Measurements from ENCODE around the gene DNER.

DNA sequence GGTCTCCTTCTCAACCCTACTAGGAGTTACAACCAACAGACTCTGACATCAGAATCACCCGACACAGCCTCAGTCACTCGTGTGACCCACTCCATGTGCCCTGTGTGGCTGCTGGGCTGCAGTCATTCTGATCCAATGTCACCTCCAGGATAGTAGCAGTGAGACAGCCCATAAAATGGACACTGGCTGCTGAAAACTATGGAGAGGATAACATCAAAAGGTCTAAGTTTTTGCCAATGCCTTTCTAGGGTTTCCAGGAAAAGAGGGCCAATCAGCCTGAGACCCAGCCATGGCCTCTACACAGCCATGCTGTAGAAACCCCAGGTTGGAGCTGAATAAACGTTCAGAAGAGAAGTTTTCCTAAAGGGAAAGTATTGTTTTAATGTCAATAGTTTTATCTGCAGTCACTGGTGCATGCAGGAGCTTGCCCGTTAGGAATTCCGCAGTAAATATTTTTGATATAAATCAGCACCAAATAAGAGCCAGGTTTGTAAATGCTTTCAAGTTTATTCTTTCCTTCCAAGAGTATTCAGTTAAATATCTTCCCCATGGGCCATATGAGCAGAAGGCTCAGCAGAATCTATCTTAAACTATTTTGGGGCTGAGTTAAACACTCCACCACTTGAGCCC lies 351.1 kb downstream of the DNER start:
- TF ChIP-seq, protein P1, sequence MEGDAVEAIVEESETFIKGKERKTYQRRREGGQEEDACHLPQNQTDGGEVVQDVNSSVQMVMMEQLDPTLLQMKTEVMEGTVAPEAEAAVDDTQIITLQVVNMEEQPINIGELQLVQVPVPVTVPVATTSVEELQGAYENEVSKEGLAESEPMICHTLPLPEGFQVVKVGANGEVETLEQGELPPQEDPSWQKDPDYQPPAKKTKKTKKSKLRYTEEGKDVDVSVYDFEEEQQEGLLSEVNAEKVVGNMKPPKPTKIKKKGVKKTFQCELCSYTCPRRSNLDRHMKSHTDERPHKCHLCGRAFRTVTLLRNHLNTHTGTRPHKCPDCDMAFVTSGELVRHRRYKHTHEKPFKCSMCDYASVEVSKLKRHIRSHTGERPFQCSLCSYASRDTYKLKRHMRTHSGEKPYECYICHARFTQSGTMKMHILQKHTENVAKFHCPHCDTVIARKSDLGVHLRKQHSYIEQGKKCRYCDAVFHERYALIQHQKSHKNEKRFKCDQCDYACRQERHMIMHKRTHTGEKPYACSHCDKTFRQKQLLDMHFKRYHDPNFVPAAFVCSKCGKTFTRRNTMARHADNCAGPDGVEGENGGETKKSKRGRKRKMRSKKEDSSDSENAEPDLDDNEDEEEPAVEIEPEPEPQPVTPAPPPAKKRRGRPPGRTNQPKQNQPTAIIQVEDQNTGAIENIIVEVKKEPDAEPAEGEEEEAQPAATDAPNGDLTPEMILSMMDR (conservative IDR thresholded peaks at IDR 0.05), result no peak
- no peak for TF ChIP-seq EZH2 (IDR thresholded peaks at IDR 0.05; ENCODE audit: low read depth)
